Activated B cell treated with CpG ODN at 0.5 μM for 24 hours (primary cell): ENCODE data around the gene HES5. TPM values are rescaled to one million over a fixed set of nuclear protein-coding genes. Genes with fewer than 3 reads are reported as not detected.
A peak's percentile ranks its signal among the peaks of the same experiment; 100 is the strongest.
"Not testable (repeated sequence)": the region's sequence is repeated elsewhere in the genome, so short reads cannot be mapped to it uniquely, and the experiment has no call there.

Experiments used
- ATAC-seq: fragments of 200-7000 bp; cut with Tn5 transposase; one replicate; pipeline ENCODE4 v1.10.0; 2021; ENCODE audit warnings: low read depth, mild to moderate bottlenecking, moderate library complexity
- CTCF ChIA-PET: fragments of 350-600 bp; sonication (Branson Sonifier 250); formaldehyde crosslinking; loops from one replicate; lab custom pipeline; 2021; ENCODE audit warnings: antibody characterized with exemption; lab: Charles Lee
- POLR2A ChIA-PET: fragments of 350-600 bp; sonication (Branson Sonifier 250); formaldehyde crosslinking; loops from one replicate; lab custom pipeline; 2021; ENCODE audit warnings: antibody characterized with exemption; lab: Charles Lee
- DNase-seq: peaks from one replicate; pipeline ENCODE4 v3.0.0; 2022
- H3K27ac Mint-ChIP-seq: one replicate; pipeline ENCODE4 v1.8.0; 2020; ENCODE audit warnings: mixed read lengths
- H3K27me3 Mint-ChIP-seq: one replicate; pipeline ENCODE4 v1.8.0; 2021; ENCODE audit warnings: mixed read lengths
- H3K36me3 Mint-ChIP-seq: one replicate; pipeline ENCODE4 v1.8.0; 2021; ENCODE audit warnings: low read depth, mixed read lengths
- H3K4me1 Mint-ChIP-seq: one replicate; pipeline ENCODE4 v1.8.0; 2021; ENCODE audit warnings: mixed read lengths
- H3K4me3 Mint-ChIP-seq: one replicate; pipeline ENCODE4 v1.8.0; 2020; ENCODE audit warnings: mild to moderate bottlenecking, mixed read lengths
- H3K9me3 Mint-ChIP-seq: one replicate; pipeline ENCODE4 v1.8.0; 2020; ENCODE audit warnings: mixed read lengths
- CTCF ChIP-seq: fragments of 200-600 bp; IDR thresholded peaks from one replicate; pipeline ENCODE4 v1.8.0; 2022; ENCODE audit warnings: antibody characterized with exemption, mild to moderate bottlenecking
- intact Hi-C: fragments of 100-400 bp; cut with micrococcal nuclease; formaldehyde crosslinking; loops from one replicate; pipeline ENCODE4 v1.15.1; 2024
- total RNA-seq: library from RNA; stranded (reverse); gene quantifications from 2 replicates; pipeline ENCODE4 v1.2.3, GENCODE V29; 2022

HES5 gene
- total RNA-seq, 1 donor from 2014 or later: not detected

GRCh38 chr1:2553871-2554620 is 24.0 kb upstream of the HES5 start:
- Mint-ChIP-seq H3K9me3 (no peaks in the 10 kb centered on the region), H3K27me3 (no peaks in the 10 kb centered on the region), H3K4me3 (peak overlapping the region; percentile 32), H3K36me3 (peaks cover 13% of the 10 kb centered on the region), H3K27ac (peak overlapping the region; percentile 96), H3K4me1 (peaks cover 68% of the 10 kb centered on the region)
- ATAC-seq (no peak), DNase-seq (no peak)
- ChIA-PET CTCF (interaction anchor here (1.0 to 2.9 kb wide), 4 partner anchors 24 to 359 kb away, joined by 3 to 39 read pairs (median 7); partner anchors contain the start of genes FAAP20 and PRXL2B), POLR2A (interaction anchor here (1.1 to 5.6 kb wide), 4 partner anchors 24 to 359 kb away, joined by 3 to 224 read pairs (median 44); partner anchors contain the start of genes FAAP20 and PRXL2B)
- intact Hi-C loops: no loop called here
- TF ChIP-seq CTCF: no peak

- H3K27ac Mint-ChIP-seq, ATAC-seq, H3K27me3 Mint-ChIP-seq, H3K36me3 Mint-ChIP-seq, DNase-seq, H3K9me3 Mint-ChIP-seq, intact Hi-C loops, H3K4me3 Mint-ChIP-seq, CTCF ChIA-PET, POLR2A ChIA-PET: not testable (repeated sequence)
- H3K4me1 Mint-ChIP-seq: peaks cover 70% of the 10 kb centered on the region
These were observed 23.0 kb upstream of the HES5 start for GRCh38 chr1:2553076-2553475.

- H3K4me1 Mint-ChIP-seq: peaks cover 71% of the 10 kb centered on the region
- intact Hi-C loops: no loop called here
- CTCF ChIA-PET: no interaction called here
- H3K27ac Mint-ChIP-seq: no peak overlapping the region
- H3K4me3 Mint-ChIP-seq: no peak overlapping the region
- H3K9me3 Mint-ChIP-seq: no peaks in the 10 kb centered on the region
- peaks cover 8% of the 10 kb centered on the region for H3K36me3 Mint-ChIP-seq
- no peak for DNase-seq
- no peaks in the 10 kb centered on the region for H3K27me3 Mint-ChIP-seq
- POLR2A ChIA-PET: no interaction called here
- no peak for ATAC-seq
- no peak for TF ChIP-seq CTCF
These were observed 22.1 kb upstream of the HES5 start for GRCh38 chr1:2552189-2552588.

GRCh38 chr1:2551544-2551943 is 21.5 kb upstream of the HES5 start:
- H3K9me3 Mint-ChIP-seq, intact Hi-C loops, ATAC-seq, CTCF ChIA-PET, H3K27me3 Mint-ChIP-seq, H3K36me3 Mint-ChIP-seq, H3K4me3 Mint-ChIP-seq, DNase-seq, POLR2A ChIA-PET: not testable (repeated sequence)
- H3K4me1 Mint-ChIP-seq: peaks cover 70% of the 10 kb centered on the region
- H3K27ac Mint-ChIP-seq: peak overlapping the region; percentile 76

GRCh38 chr1:2550309-2550861 is 20.3 kb upstream of the HES5 start:
- DNase-seq, intact Hi-C loops, ATAC-seq, H3K27me3 Mint-ChIP-seq, H3K36me3 Mint-ChIP-seq, H3K9me3 Mint-ChIP-seq: not testable (repeated sequence)
- ChIA-PET CTCF (interaction anchor here (1.1 kb wide), 1 partner anchor 355 kb away, joined by 3 read pairs; no protein-coding TSS in a partner anchor), POLR2A (interaction anchor here (1.1 to 8.0 kb wide), 3 partner anchors 21 to 34 kb away, joined by 3 to 209 read pairs (median 62); partner anchors contain the start of gene PRXL2B)
- Mint-ChIP-seq H3K27ac (peak overlapping the region; percentile 76), H3K4me1 (peaks cover 61% of the 10 kb centered on the region), H3K4me3 (peak overlapping the region; percentile 35)

- ChIA-PET POLR2A (interaction anchor here (0.7 to 8.0 kb wide), 8 partner anchors 7 to 354 kb away, joined by 3 to 209 read pairs (median 42); partner anchors contain the start of genes FAAP20, PANK4, PEX10 and PRXL2B), CTCF (interaction anchor here (1.1 to 3.1 kb wide), 2 partner anchors 36 to 354 kb away, joined by 3 to 13 read pairs; partner anchors contain the start of gene PRXL2B)
- intact Hi-C loops: loop anchor here (2.0 to 5.0 kb wide), 3 partner anchors 237 to 873 kb away; no protein-coding TSS in a partner anchor
- not testable (repeated sequence) for H3K36me3 Mint-ChIP-seq, H3K27me3 Mint-ChIP-seq, DNase-seq, ATAC-seq, H3K9me3 Mint-ChIP-seq
- Mint-ChIP-seq H3K4me1 (peaks cover 52% of the 10 kb centered on the region), H3K27ac (peak overlapping the region; percentile 96), H3K4me3 (peak overlapping the region; percentile 87)
These were observed 19.4 kb upstream of the HES5 start for GRCh38 chr1:2549367-2550029.
